Transverse colon (tissue), 4 donors: Measurements from ENCODE around the gene FRMD3.

Source experiments
- POLR2A ChIP-seq: fragments of 450-650 bp; IDR thresholded peaks from one replicate; pipeline ENCODE4 v1.6.1; 2016; ENCODE audit warnings: antibody characterized with exemption, mild to moderate bottlenecking, moderate library complexity
- POLR2AphosphoS5 ChIP-seq, 3 donors: sonication (generic); formaldehyde crosslinking; IDR thresholded peaks; one replicate each; pipeline ENCODE4 v1.6.1; 2016; ENCODE audit warnings: antibody characterized with exemption in 3 of 3
- TF ChIP-seq, protein P1 (sequence below), 5 experiments: fragments of 200-600 bp in 3 of 5; fragments of 450-650 bp in 2 of 5; sonication (generic) in 3 of 5; IDR thresholded peaks; 1 replicate in 2 of 5; 2 replicates in 3 of 5; pipeline ENCODE4 v1.5.1; 2016 to 2017; ENCODE audit warnings: antibody characterized with exemption in 5 of 5, inconsistent platforms in 3 of 5, mild to moderate bottlenecking in 2 of 5, moderate library complexity in 1 of 5

DNA sequence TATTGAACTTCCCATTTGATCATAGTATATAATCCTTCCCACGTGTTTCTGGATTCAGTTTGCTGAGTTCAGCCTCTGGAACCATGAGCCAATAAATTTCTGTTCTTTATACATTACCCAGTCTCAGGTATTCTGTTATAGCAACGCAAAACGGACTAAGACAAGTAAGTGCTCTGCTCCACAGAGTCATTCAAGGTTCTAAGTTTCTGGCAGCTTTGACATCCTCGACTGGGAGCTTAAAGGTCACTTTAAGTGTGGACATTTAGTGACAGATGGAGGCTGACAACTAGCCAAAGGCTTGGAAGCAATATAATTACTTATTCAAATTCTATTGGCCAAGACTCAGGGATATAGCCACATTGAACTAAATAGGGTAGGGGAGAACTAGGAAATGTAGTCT lies 297.5 kb downstream of the FRMD3 start:
- TF ChIP-seq POLR2A, result no peak
- TF ChIP-seq, protein P1, sequence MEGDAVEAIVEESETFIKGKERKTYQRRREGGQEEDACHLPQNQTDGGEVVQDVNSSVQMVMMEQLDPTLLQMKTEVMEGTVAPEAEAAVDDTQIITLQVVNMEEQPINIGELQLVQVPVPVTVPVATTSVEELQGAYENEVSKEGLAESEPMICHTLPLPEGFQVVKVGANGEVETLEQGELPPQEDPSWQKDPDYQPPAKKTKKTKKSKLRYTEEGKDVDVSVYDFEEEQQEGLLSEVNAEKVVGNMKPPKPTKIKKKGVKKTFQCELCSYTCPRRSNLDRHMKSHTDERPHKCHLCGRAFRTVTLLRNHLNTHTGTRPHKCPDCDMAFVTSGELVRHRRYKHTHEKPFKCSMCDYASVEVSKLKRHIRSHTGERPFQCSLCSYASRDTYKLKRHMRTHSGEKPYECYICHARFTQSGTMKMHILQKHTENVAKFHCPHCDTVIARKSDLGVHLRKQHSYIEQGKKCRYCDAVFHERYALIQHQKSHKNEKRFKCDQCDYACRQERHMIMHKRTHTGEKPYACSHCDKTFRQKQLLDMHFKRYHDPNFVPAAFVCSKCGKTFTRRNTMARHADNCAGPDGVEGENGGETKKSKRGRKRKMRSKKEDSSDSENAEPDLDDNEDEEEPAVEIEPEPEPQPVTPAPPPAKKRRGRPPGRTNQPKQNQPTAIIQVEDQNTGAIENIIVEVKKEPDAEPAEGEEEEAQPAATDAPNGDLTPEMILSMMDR (IDR thresholded peaks at IDR 0.05), result no peak
- no peak for TF ChIP-seq POLR2AphosphoS5 (IDR thresholded peaks at IDR 0.05)
